HG03342 (cell line): ENCODE data around the gene AKR1E2.

ENCODE experiments used
- ATAC-seq: cut with Tn5 transposase; IDR thresholded peaks from one replicate; pipeline ENCODE4 v1.9.1; 2021; ENCODE audit warnings: mild to moderate bottlenecking, moderate library complexity; ENCODE audit not compliant: unreplicated experiment

The AKR1E2 gene

GRCh38 chr10:4889959-4890358 is 64.0 kb downstream of the AKR1E2 start:
- ATAC-seq, result no peak

DNA sequence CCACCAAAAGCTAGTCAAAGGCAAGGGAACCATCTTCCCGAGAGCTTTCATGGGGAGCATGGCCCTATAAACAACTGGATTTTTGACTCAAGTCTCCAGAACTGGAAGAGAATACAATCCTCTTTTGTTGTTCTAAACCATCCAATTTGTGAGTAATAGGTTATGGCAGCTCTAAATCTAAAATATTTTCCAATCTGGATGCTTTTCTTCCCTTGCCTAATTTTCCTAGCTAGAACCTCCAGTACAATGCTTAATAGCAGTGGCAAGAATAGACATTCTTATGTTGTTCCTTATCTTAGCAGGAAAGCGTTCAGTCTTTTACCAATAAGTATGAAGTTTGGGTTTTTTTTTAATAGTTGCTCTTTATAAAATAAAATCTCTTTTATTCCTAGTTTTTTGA is 66.7 kb downstream of the AKR1E2 start:
- ATAC-seq, result no peak

GRCh38 chr10:4894335-4894734 is 68.3 kb downstream of the AKR1E2 start:
- no peak for ATAC-seq
